Ovary (tissue), 3 donors: Measurements from ENCODE around the gene ENTHD1.

ENCODE experiments used
- CTCF ChIP-seq, 3 donors: fragments of 450-650 bp in 2 of 3; fragments of 200-600 bp in 1 of 3; IDR thresholded peaks; one replicate each; pipeline versions ENCODE4 v1.5.1 to v1.8.0; 2016 to 2022; ENCODE audit warnings: antibody characterized with exemption in 3 of 3, mild to moderate bottlenecking in 1 of 3
- POLR2A ChIP-seq: fragments of 450-650 bp; IDR thresholded peaks from one replicate; pipeline ENCODE4 v1.6.1; 2017; ENCODE audit warnings: antibody characterized with exemption, mild to moderate bottlenecking, moderate library complexity
- donor health status: DM: no; HTN: no; CAD: no.

GRCh38 chr22:39926753-39927152, 33.2 kb upstream of the ENTHD1 start:
- no peak for TF ChIP-seq CTCF (IDR thresholded peaks at IDR 0.05)
- TF ChIP-seq POLR2A: no peak
